DND-41 (cell line): ENCODE data around the gene SRC.

Source experiments
- CTCF ChIP-seq: IDR thresholded peaks from 2 replicates; pipeline ENCODE4 v1.5.1; 2012; ENCODE audit warnings: borderline replicate concordance, low read length, moderate library complexity, mild to moderate bottlenecking; ENCODE audit not compliant: poor library complexity, severe bottlenecking; ENCODE audit errors: extremely low read depth
- EZH2 ChIP-seq: IDR thresholded peaks from 3 replicates; pipeline ENCODE4 v1.6.1; 2012; ENCODE audit warnings: borderline replicate concordance, low read depth, mild to moderate bottlenecking, moderate library complexity, low read length, inconsistent platforms; ENCODE audit not compliant: severe bottlenecking

GRCh38 chr20:37353285-37353849, 7.4 kb downstream of the SRC start:
- TF ChIP-seq CTCF (no peak), EZH2 (no peak)
